ENCODE measurements around the gene DAPK1. TPM values are rescaled to one million over a fixed set of nuclear protein-coding genes. Genes with fewer than 3 reads are reported as not detected.

The DAPK1 gene
- total and polyA plus RNA-seq, 2 donors (not counting 3 experiments of a cell fraction or from before 2014, with no cell fraction given), result 58.9 to 119 TPM

- H3K9me1 ChIP-seq (replicated peaks; ENCODE audit: control insufficient read depth, extremely low read depth, insufficient read depth, low read length), result no peaks in the 10 kb centered on the region
- H3K27ac ChIP-seq (ENCODE audit: insufficient read depth, low read depth, low read length), result no peak overlapping the region
- H3K27me3 ChIP-seq (ENCODE audit: control insufficient read depth in 2 of 2, insufficient read depth in 2 of 2, low read length in 2 of 2), result no peaks in the 10 kb centered on the region
- H3K4me2 ChIP-seq (ENCODE audit: insufficient read depth, low read length), result no peak overlapping the region
- no peaks in the 10 kb centered on the region for H3K4me1 ChIP-seq (ENCODE audit: control insufficient read depth, extremely low read depth, insufficient read depth, low read length)
- ChIA-PET CTCF (no interaction called here), POLR2A (no interaction called here)
- dilution Hi-C loops (cut with MboI; ENCODE audit: extremely low pct_ligation_motif_present, low sequenced_read_pairs) (no loop called here), intact Hi-C loops (cut with micrococcal nuclease) (no loop called here)
- no peaks in the 10 kb centered on the region for H3K36me3 ChIP-seq (ENCODE audit: control insufficient read depth in 2 of 2, extremely low read depth in 1 of 2, insufficient read depth in 2 of 2, low read length in 2 of 2)
- no peak overlapping the region for H3K4me3 ChIP-seq (replicated peaks in 1 of 3; ENCODE audit: insufficient read depth in 1 of 3, low read depth in 1 of 3, low read length in 3 of 3)
- H3K79me2 ChIP-seq (ENCODE audit: control insufficient read depth, insufficient read depth, low read length), result peaks cover 2% of the 10 kb centered on the region
- H4K20me1 ChIP-seq (replicated peaks; ENCODE audit: control insufficient read depth, extremely low read depth, insufficient read depth, low read length), result no peaks in the 10 kb centered on the region
- TF ChIP-seq POLR2AphosphoS5 (IDR thresholded peaks at IDR 0.05; ENCODE audit: insufficient read depth, low read depth, low read length) (no peak), CTCF (IDR thresholded peaks at IDR 0.05; ENCODE audit: extremely low read depth in 1 of 2, insufficient read depth in 1 of 2, low read depth in 1 of 2, low read length in 2 of 2) (no peak), FOS (IDR thresholded peaks at IDR 0.05; ENCODE audit: borderline replicate concordance, insufficient read depth, low read length) (no peak), JUN (IDR thresholded peaks at IDR 0.05; ENCODE audit: borderline replicate concordance, insufficient read depth, insufficient read length, low read depth) (no peak), MYC (IDR thresholded peaks at IDR 0.05; ENCODE audit: low read depth, low read length) (no peak), MAX (IDR thresholded peaks at IDR 0.05; ENCODE audit: insufficient read depth, insufficient read length) (no peak), GATA2 (IDR thresholded peaks at IDR 0.05; ENCODE audit: insufficient read depth, insufficient read length, low read depth, low read length) (no peak), POLR2A (IDR thresholded peaks at IDR 0.05; ENCODE audit: low read depth, low read length) (no peak), EZH2 (IDR thresholded peaks at IDR 0.05; ENCODE audit: borderline replicate concordance, low read depth, low read length, severe bottlenecking) (no peak)
- no peak overlapping the region for H2AFZ ChIP-seq (ENCODE audit: low read depth, low read length)
- DNase-seq (ENCODE audit: low read depth, low spot score), result no peak
- BruUV-seq (replicated peaks), result no TSS peak
- H3K9me3 ChIP-seq (replicated peaks; ENCODE audit: control insufficient read depth, insufficient read depth, low read length), result no peaks in the 10 kb centered on the region
- no peak overlapping the region for H3K9ac ChIP-seq (replicated peaks; ENCODE audit: extremely low read depth, insufficient read depth, low read length)
- no peak for FAIRE-seq
Measured at GRCh38 chr9:87581949-87582637, 84.4 kb downstream of the DAPK1 start.
